Measurements from ENCODE around the gene RPS2.

GRCh38 chr16:1950559-1950958 is 14.1 kb downstream of the RPS2 start:
- TF ChIP-seq CTCF (IDR thresholded peaks at IDR 0.05; ENCODE audit: insufficient read depth, low read length) (no peak), REST (IDR thresholded peaks at IDR 0.05; ENCODE audit: insufficient replicate concordance, low read depth) (no peak), POLR2AphosphoS5 (IDR thresholded peaks at IDR 0.05; ENCODE audit: low read depth) (no peak), GABPA (IDR thresholded peaks at IDR 0.05; ENCODE audit: low read depth) (no peak), SPI1 (IDR thresholded peaks at IDR 0.05; ENCODE audit: borderline replicate concordance, low read depth) (no peak)

Data from HL-60 (cell line).